B cell (primary cell): ENCODE results near the gene MTX3. TPM values are rescaled to one million over a fixed set of nuclear protein-coding genes. Genes with fewer than 3 reads are reported as not detected.

Experiments used
- ATAC-seq: fragments of 200-7000 bp; cut with Tn5 transposase; one replicate; pipeline ENCODE4 v1.10.0; 2021; ENCODE audit warnings: low read depth, mild to moderate bottlenecking, moderate number of reproducible peaks, moderate library complexity
- CTCF ChIA-PET: fragments of 350-600 bp; sonication (Branson Sonifier 250); formaldehyde crosslinking; loops from one replicate; lab custom pipeline; 2021; ENCODE audit warnings: antibody characterized with exemption, inconsistent platforms; lab: Charles Lee
- POLR2A ChIA-PET: fragments of 350-600 bp; sonication (Branson Sonifier 250); formaldehyde crosslinking; loops from one replicate; lab custom pipeline; 2021; ENCODE audit warnings: antibody characterized with exemption; lab: Charles Lee
- DNase-seq: peaks from one replicate; pipeline ENCODE4 v3.0.0; 2013
- H2AFZ ChIP-seq: 2 replicates; pipeline ENCODE4 v1.6.1; 2012; ENCODE audit warnings: mild to moderate bottlenecking, low read depth, low read length; ENCODE audit not compliant: insufficient read depth, poor library complexity, severe bottlenecking
- H3K27ac ChIP-seq, 2 donors: 1 replicate in 1 of 2; 2 replicates in 1 of 2; pipeline ENCODE4 v1.5.1; 2012 to 2013; ENCODE audit warnings: low read length in 2 of 2, mild to moderate bottlenecking in 2 of 2, moderate library complexity in 1 of 2
- H3K27me3 ChIP-seq, 4 experiments: fragments of 200-600 bp in 1 of 4; sonication (generic) in 1 of 4; replicated peaks in 1 of 4; 1 replicate in 2 of 4; 2 replicates in 2 of 4; pipeline versions ENCODE4 v1.6.1 to v1.7.0; 2013 to 2016; ENCODE audit warnings: low read length in 3 of 4, mild to moderate bottlenecking in 2 of 4, mixed read lengths in 1 of 4, moderate library complexity in 1 of 4; ENCODE audit not compliant: insufficient read depth in 4 of 4, control insufficient read depth in 3 of 4; ENCODE audit errors: control extremely low read depth in 1 of 4
- H3K36me3 ChIP-seq, 2 experiments: replicated peaks in 1 of 2; 1 replicate in 1 of 2; 2 replicates in 1 of 2; pipeline versions ENCODE4 v1.6.1 to v1.7.1; 2013; ENCODE audit warnings: low read length in 1 of 2; ENCODE audit not compliant: insufficient read depth in 2 of 2, control insufficient read depth in 1 of 2; ENCODE audit errors: control extremely low read depth in 1 of 2, extremely low read depth in 1 of 2
- H3K4me1 ChIP-seq, 2 donors: fragments of 200-600 bp in 1 of 2; sonication (generic) in 1 of 2; 1 replicate in 1 of 2; 2 replicates in 1 of 2; pipeline versions ENCODE4 v1.5.1 to v1.6.1; 2013 to 2017; ENCODE audit warnings: low read length in 2 of 2; ENCODE audit not compliant: control insufficient read depth in 2 of 2, insufficient read depth in 2 of 2
- H3K4me2 ChIP-seq: replicated peaks from 2 replicates; pipeline ENCODE3; 2012; ENCODE audit warnings: mild to moderate bottlenecking, low read depth, low read length; ENCODE audit not compliant: poor library complexity, severe bottlenecking
- H3K4me3 ChIP-seq, 5 experiments: fragments of 200-600 bp in 1 of 5; sonication (generic) in 1 of 5; 1 replicate in 3 of 5; 2 replicates in 2 of 5; pipeline versions ENCODE4 v1.5.1 to v1.7.0; 2011 to 2016; ENCODE audit warnings: low read length in 4 of 5, mild to moderate bottlenecking in 4 of 5, low read depth in 2 of 5, control low read depth in 1 of 5, moderate library complexity in 1 of 5; ENCODE audit not compliant: insufficient read depth in 1 of 5; ENCODE audit errors: control extremely low read depth in 1 of 5, extremely low read depth in 1 of 5
- H3K79me2 ChIP-seq: fragments of 200-600 bp; sonication (generic); one replicate; pipeline ENCODE4 v1.6.0; 2016; ENCODE audit warnings: low read length; ENCODE audit not compliant: control insufficient read depth, insufficient read depth
- H3K9ac ChIP-seq: fragments of 200-600 bp; sonication (generic); 2 replicates; pipeline ENCODE4 v1.6.1; 2017; ENCODE audit warnings: mild to moderate bottlenecking, low read length, moderate library complexity
- H3K9me3 ChIP-seq, 3 donors: one replicate each; pipeline versions ENCODE4 v1.6.1 to v1.7.1; 2013; ENCODE audit warnings: low read length in 2 of 3; ENCODE audit not compliant: control insufficient read depth in 2 of 3, insufficient read depth in 1 of 3; ENCODE audit errors: control extremely low read depth in 1 of 3
- H4K20me1 ChIP-seq: 2 replicates; pipeline ENCODE4 v1.6.0; 2012; ENCODE audit warnings: mild to moderate bottlenecking, low read length; ENCODE audit not compliant: insufficient read depth, control insufficient read depth, poor library complexity, severe bottlenecking
- H3K27ac Mint-ChIP-seq: one replicate; pipeline ENCODE4 v1.8.0; 2021; ENCODE audit warnings: mixed read lengths
- H3K27me3 Mint-ChIP-seq: one replicate; pipeline ENCODE4 v1.8.0; 2021; ENCODE audit warnings: mixed read lengths
- H3K4me1 Mint-ChIP-seq: one replicate; pipeline ENCODE4 v1.8.0; 2021; ENCODE audit warnings: mixed read lengths
- H3K4me3 Mint-ChIP-seq: one replicate; pipeline ENCODE4 v1.8.0; 2021; ENCODE audit warnings: mixed read lengths
- H3K9me3 Mint-ChIP-seq: one replicate; pipeline ENCODE4 v1.8.0; 2022; ENCODE audit warnings: mixed read lengths; ENCODE audit not compliant: insufficient read depth
- CTCF ChIP-seq: fragments of 200-600 bp; IDR thresholded peaks from one replicate; pipeline ENCODE4 v1.8.0; 2022; ENCODE audit warnings: antibody characterized with exemption, mild to moderate bottlenecking
- EZH2 ChIP-seq: IDR thresholded peaks from 2 replicates; pipeline ENCODE4 v1.6.1; 2012; ENCODE audit warnings: borderline replicate concordance, low read depth, mild to moderate bottlenecking, moderate library complexity, low read length; ENCODE audit not compliant: insufficient read depth, poor library complexity, severe bottlenecking
- WGBS: methylation state at CpG from one replicate; pipeline ENCODE4 v1.1.5; 2013; ENCODE audit warnings: missing lambda C conversion rate; ENCODE audit not compliant: insufficient coverage; 5-methylcytosine and 5-hydroxymethylcytosine counted together
- intact Hi-C: fragments of 100-400 bp; cut with micrococcal nuclease; formaldehyde crosslinking; loops from one replicate; pipeline ENCODE4 v1.10.0; 2022
- polyA plus RNA-seq: library from polyadenylated mRNA; depleted of rRNA; stranded (reverse); fragments of >200 nt; gene quantifications from 2 replicates; pipeline ENCODE4 v1.2.3, GENCODE V29; 2012
- total RNA-seq, 2 donors: library from RNA; stranded (reverse); fragments of 120-200 nt in 1 of 2; gene quantifications; 1 replicate in 1 of 2; 2 replicates in 1 of 2; pipeline versions ENCODE4 v1.2.3 to v1.2.4, GENCODE V29; 2013 to 2022

MTX3 gene
- total and polyA plus RNA-seq, 2 donors (not counting 1 experiment from before 2014, with no cell fraction given) = 7.9 to 21.0 TPM

GRCh38 chr5:80002677-80003076, 11.6 kb upstream of the MTX3 start:
- ChIA-PET POLR2A (no interaction called here), CTCF (no interaction called here)
- no peak overlapping the region for H3K9ac ChIP-seq
- no peaks in the 10 kb centered on the region for H4K20me1 ChIP-seq
- DNase-seq (no peak), ATAC-seq (no peak)
- Mint-ChIP-seq H3K4me1 (no peaks in the 10 kb centered on the region), H3K27ac (no peak overlapping the region), H3K27me3 (no peaks in the 10 kb centered on the region), H3K9me3 (no peaks in the 10 kb centered on the region), H3K4me3 (no peak overlapping the region)
- TF ChIP-seq CTCF (no peak), EZH2 (no peak)
- no peak overlapping the region for H3K4me2 ChIP-seq
- H3K9me3 ChIP-seq = no peaks in the 10 kb centered on the region
- H3K27me3 ChIP-seq = no peaks in the 10 kb centered on the region
- no peak overlapping the region for H3K27ac ChIP-seq
- H2AFZ ChIP-seq = no peak overlapping the region
- H3K36me3 ChIP-seq = peaks cover 0 to 2% of the 10 kb centered on the region in 2 experiments
- H3K4me3 ChIP-seq = no peak overlapping the region
- no CpG with 5 or more reads among the region's 1 CpG for WGBS
- no peaks in the 10 kb centered on the region for H3K79me2 ChIP-seq
- H3K4me1 ChIP-seq = no peaks in the 10 kb centered on the region
- intact Hi-C loops = no loop called here

GRCh38 chr5:79999722-80000121, 8.7 kb upstream of the MTX3 start:
- Histone ChIP-seq H4K20me1 (no peaks in the 10 kb centered on the region), H3K4me2 (no peak overlapping the region), H3K27me3 (no peaks in the 10 kb centered on the region), H3K27ac (no peak overlapping the region), H3K9me3 (no peaks in the 10 kb centered on the region), H3K4me3 (no peak overlapping the region), H3K79me2 (peaks cover 2% of the 10 kb centered on the region), H2AFZ (no peak overlapping the region), H3K4me1 (no peaks in the 10 kb centered on the region), H3K9ac (no peak overlapping the region), H3K36me3 (no peaks in the 10 kb centered on the region)
- POLR2A ChIA-PET = no interaction called here
- H3K4me1 Mint-ChIP-seq = no peaks in the 10 kb centered on the region
- WGBS = no CpG with 5 or more reads among the region's 1 CpG
- no peak for DNase-seq
- H3K4me3 Mint-ChIP-seq = no peak overlapping the region
- no peak for TF ChIP-seq EZH2
- no peak for TF ChIP-seq CTCF
- no peak for ATAC-seq
- peaks cover 8% of the 10 kb centered on the region for H3K27me3 Mint-ChIP-seq
- no peaks in the 10 kb centered on the region for H3K9me3 Mint-ChIP-seq
- CTCF ChIA-PET = no interaction called here
- intact Hi-C loops = no loop called here
- no peak overlapping the region for H3K27ac Mint-ChIP-seq
